ENCODE measurements around the gene ODAD4.

The ODAD4 gene

GRCh38 chr17:41935641-41936040, 5.2 kb downstream of the ODAD4 start:
- no peak for FAIRE-seq
- DNase-seq (ENCODE audit: insufficient read length, low spot score) = peak; percentile 4
- no peak for TF ChIP-seq CTCF (IDR thresholded peaks at IDR 0.05; ENCODE audit: insufficient read depth, missing control alignments)

GRCh38 chr17:41937970-41938954, 7.8 kb downstream of the ODAD4 start:
- DNase-seq (ENCODE audit: insufficient read length, low spot score) (peak; percentile 13), FAIRE-seq (no peak)
- TF ChIP-seq CTCF (IDR thresholded peaks at IDR 0.05; ENCODE audit: insufficient read depth, missing control alignments) = no peak

- TF ChIP-seq CTCF (IDR thresholded peaks at IDR 0.05; ENCODE audit: insufficient read depth, missing control alignments) = no peak
- DNase-seq (ENCODE audit: insufficient read length, low spot score) (peak; percentile 18), FAIRE-seq (no peak)
Observed at GRCh38 chr17:41939044-41939692, 8.8 kb downstream of the ODAD4 start.

DNA sequence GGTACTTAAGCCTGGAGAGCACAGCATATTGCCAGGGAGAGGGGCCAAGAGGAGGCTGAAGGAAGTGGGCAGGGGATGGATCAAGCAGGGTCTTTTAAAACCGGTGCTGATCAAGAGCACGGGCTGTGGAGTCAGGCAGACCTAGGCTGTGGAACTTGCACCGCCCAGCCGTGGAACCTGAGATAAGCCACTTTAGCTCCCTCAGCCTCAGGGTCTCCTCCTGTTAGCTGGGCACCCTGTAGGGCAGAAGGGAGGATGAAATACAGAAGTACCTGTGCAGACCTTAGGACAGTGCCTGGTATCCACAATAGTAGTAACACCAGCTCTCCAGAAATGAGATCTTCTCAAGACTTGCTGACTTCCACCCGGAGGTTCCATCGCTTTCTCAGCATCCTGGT, 9.3 kb downstream of the ODAD4 start:
- no peak for FAIRE-seq
- TF ChIP-seq CTCF (IDR thresholded peaks at IDR 0.05; ENCODE audit: insufficient read depth, missing control alignments) = no peak
- peak; percentile 0 for DNase-seq (ENCODE audit: insufficient read length, low spot score)

DNA sequence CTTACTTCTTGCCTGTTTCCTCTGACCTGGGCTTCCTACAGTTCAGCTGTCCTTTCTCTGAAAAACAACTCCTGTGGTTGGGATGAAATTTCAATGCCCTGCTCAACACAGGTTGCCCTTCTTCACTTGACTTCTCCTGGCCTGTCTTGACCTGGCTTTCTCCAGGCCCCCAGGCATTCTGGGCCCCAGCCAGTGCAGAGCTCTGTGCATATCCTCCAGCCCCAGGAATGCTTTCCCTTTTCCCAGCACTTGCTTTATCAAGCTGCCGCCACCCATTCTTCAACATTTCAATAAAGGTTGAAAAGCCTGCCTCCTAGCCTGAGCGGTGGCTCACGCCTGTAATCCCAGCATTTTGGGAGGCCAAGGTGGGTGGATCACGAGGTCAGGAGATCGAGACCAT, 10.8 kb downstream of the ODAD4 start:
- no peak for TF ChIP-seq CTCF (IDR thresholded peaks at IDR 0.05; ENCODE audit: insufficient read depth, missing control alignments)
- no peak for FAIRE-seq
- peak; percentile 6 for DNase-seq (ENCODE audit: insufficient read length, low spot score)

DNA sequence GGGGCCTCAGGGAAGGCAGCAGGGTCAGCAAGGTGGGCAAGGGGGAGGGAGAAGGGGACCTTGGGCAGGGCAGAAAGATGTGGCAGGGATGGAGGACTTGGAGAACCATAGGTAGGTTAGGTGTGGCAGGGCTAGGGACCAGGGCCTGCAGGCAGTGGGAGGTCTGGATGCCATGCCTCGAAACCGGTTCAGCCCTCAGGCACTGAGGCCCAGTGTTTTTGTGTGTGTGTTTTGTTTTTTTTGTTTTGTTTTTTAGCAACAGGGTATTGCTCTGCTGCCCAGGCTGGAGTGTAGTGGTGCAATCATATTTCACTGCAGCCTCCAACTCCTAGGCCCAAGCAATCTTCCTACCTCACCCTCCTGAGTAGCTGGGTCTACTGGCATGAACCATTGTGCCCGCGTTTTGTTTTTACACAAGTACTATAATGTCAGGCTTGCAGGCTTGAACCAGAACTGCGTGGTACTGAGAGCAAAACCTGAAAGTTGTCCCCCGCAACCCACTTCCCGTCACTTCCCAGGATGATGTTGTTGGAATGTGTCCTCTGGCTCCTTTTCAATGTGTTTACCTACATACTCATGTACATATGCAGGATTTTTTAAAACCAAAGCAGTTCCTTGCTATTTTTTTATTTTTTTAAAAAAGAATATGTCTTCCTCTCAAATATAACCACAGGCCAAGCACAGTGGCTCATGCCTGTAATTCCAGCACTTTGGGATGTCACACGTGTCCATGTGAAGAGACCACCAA, 12.4 kb downstream of the ODAD4 start:
- no peak for TF ChIP-seq CTCF (IDR thresholded peaks at IDR 0.05; ENCODE audit: insufficient read depth, missing control alignments)
- no peak for DNase-seq (ENCODE audit: insufficient read length, low spot score)
- no peak for FAIRE-seq
